ENCODE data around the gene SPATS2L. TPM values are rescaled to one million over a fixed set of nuclear protein-coding genes. Genes with fewer than 3 reads are reported as not detected.

Gene SPATS2L
- total RNA-seq, 4 donors from 2014 or later: 99.0 to 142 (median 124) TPM

GRCh38 chr2:200451511-200451910 lies 145.0 kb downstream of the SPATS2L start:
- DNase-seq: peak in 1 of 3 donors; percentile 44
- H3K27ac ChIP-seq: no peak overlapping the region
- H3K27me3 ChIP-seq: no peaks in the 10 kb centered on the region
- H3K4me1 ChIP-seq: no peaks in the 10 kb centered on the region
- no peaks in the 10 kb centered on the region for H3K9me3 ChIP-seq
- peaks cover 0 to 6% (median 0%) of the 10 kb centered on the region in 3 donors for H3K36me3 ChIP-seq
- no peak overlapping the region for H3K4me3 ChIP-seq
- TF ChIP-seq CTCF (IDR thresholded peaks at IDR 0.05): no peak
- TF ChIP-seq POLR2A (IDR thresholded peaks at IDR 0.05): no peak

- H3K4me3 ChIP-seq: no peak overlapping the region
- H3K36me3 ChIP-seq: peaks cover 0 to 9% (median 0%) of the 10 kb centered on the region in 3 donors
- H3K27me3 ChIP-seq: no peaks in the 10 kb centered on the region
- H3K9me3 ChIP-seq: no peaks in the 10 kb centered on the region
- H3K4me1 ChIP-seq: no peaks in the 10 kb centered on the region
- TF ChIP-seq POLR2A (IDR thresholded peaks at IDR 0.05): no peak
- no peak for TF ChIP-seq CTCF (IDR thresholded peaks at IDR 0.05)
- no peak overlapping the region for H3K27ac ChIP-seq
- DNase-seq: no peak
These were observed 145.9 kb downstream of the SPATS2L start for GRCh38 chr2:200452377-200452776.

GRCh38 chr2:200453142-200453852 lies 146.8 kb downstream of the SPATS2L start:
- Histone ChIP-seq H3K27ac (no peak overlapping the region), H3K9me3 (no peaks in the 10 kb centered on the region), H3K27me3 (no peaks in the 10 kb centered on the region), H3K4me3 (no peak overlapping the region), H3K36me3 (peaks cover 0 to 9% (median 0%) of the 10 kb centered on the region in 3 donors), H3K4me1 (no peaks in the 10 kb centered on the region)
- no peak for TF ChIP-seq POLR2A (IDR thresholded peaks at IDR 0.05)
- TF ChIP-seq CTCF (IDR thresholded peaks at IDR 0.05): no peak
- DNase-seq: no peak

GRCh38 chr2:200453853-200454534 lies 147.5 kb downstream of the SPATS2L start:
- TF ChIP-seq POLR2A (IDR thresholded peaks at IDR 0.05) (no peak), CTCF (IDR thresholded peaks at IDR 0.05) (no peak)
- Histone ChIP-seq H3K4me3 (no peak overlapping the region), H3K9me3 (no peaks in the 10 kb centered on the region), H3K27me3 (no peaks in the 10 kb centered on the region), H3K36me3 (peaks cover 0 to 9% (median 0%) of the 10 kb centered on the region in 3 donors), H3K4me1 (no peaks in the 10 kb centered on the region), H3K27ac (no peak overlapping the region)
- DNase-seq: no peak

- TF ChIP-seq CTCF (IDR thresholded peaks at IDR 0.05): no peak
- no peak for TF ChIP-seq POLR2A (IDR thresholded peaks at IDR 0.05)
- DNase-seq: no peak
- H3K27ac ChIP-seq: no peak overlapping the region
- no peak overlapping the region for H3K4me3 ChIP-seq
- H3K27me3 ChIP-seq: no peaks in the 10 kb centered on the region
- no peaks in the 10 kb centered on the region for H3K4me1 ChIP-seq
- H3K9me3 ChIP-seq: no peaks in the 10 kb centered on the region
- H3K36me3 ChIP-seq: peaks cover 0 to 14% (median 0%) of the 10 kb centered on the region in 3 donors
These were observed 148.7 kb downstream of the SPATS2L start for GRCh38 chr2:200454927-200455801.
